Naive B cell (primary cell): ENCODE measurements around the gene TSTD1. TPM values are rescaled to one million over a fixed set of nuclear protein-coding genes. Genes with fewer than 3 reads are reported as not detected.

Experiments used
- ATAC-seq, 2 donors: fragments of 150-1000 bp; cut with Tn5 transposase; 2 replicates each; pipeline ENCODE4 v1.10.0; 2021; ENCODE audit warnings: low read depth in 2 of 2, mild to moderate bottlenecking in 2 of 2, moderate library complexity in 2 of 2
- DNase-seq: peaks from one replicate; pipeline ENCODE4 v3.0.0; 2022
- H3K27ac Mint-ChIP-seq, 6 donors: one replicate each; pipeline ENCODE4 v1.8.0; 2020 to 2022; ENCODE audit warnings: mild to moderate bottlenecking in 6 of 6, mixed read lengths in 6 of 6, moderate library complexity in 5 of 6, inconsistent platforms in 2 of 6
- H3K27me3 Mint-ChIP-seq, 3 donors: one replicate each; pipeline ENCODE4 v1.8.0; 2021 to 2022; ENCODE audit warnings: mixed read lengths in 3 of 3, mild to moderate bottlenecking in 1 of 3
- H3K36me3 Mint-ChIP-seq, 2 donors: one replicate each; pipeline ENCODE4 v1.8.0; 2020 to 2022; ENCODE audit warnings: mixed read lengths in 2 of 2, inconsistent platforms in 1 of 2, mild to moderate bottlenecking in 1 of 2
- H3K4me1 Mint-ChIP-seq, 3 donors: one replicate each; pipeline ENCODE4 v1.8.0; 2020 to 2022; ENCODE audit warnings: mixed read lengths in 3 of 3, inconsistent platforms in 1 of 3, mild to moderate bottlenecking in 1 of 3, moderate library complexity in 1 of 3
- H3K4me3 Mint-ChIP-seq, 8 donors: one replicate each; pipeline ENCODE4 v1.8.0; 2020 to 2022; ENCODE audit warnings: mild to moderate bottlenecking in 8 of 8, mixed read lengths in 8 of 8, moderate library complexity in 8 of 8, inconsistent platforms in 2 of 8
- H3K9me3 Mint-ChIP-seq, 7 donors: one replicate each; pipeline ENCODE4 v1.8.0; 2020 to 2022; ENCODE audit warnings: mixed read lengths in 7 of 7, mild to moderate bottlenecking in 5 of 7, inconsistent platforms in 2 of 7, moderate library complexity in 1 of 7
- polyA plus RNA-seq, 6 donors: library from polyadenylated mRNA; unstranded; fragments of 300-500 nt; fragmentation: Illumina TruSeq; gene quantifications; one replicate each; pipeline ENCODE4 v1.2.3, GENCODE V29; 2021; ENCODE audit warnings: low read depth in 6 of 6

Gene TSTD1
- polyA plus RNA-seq, 6 donors from 2014 or later = 477 to 790 (median 657) TPM

GRCh38 chr1:161059293-161059692 lies 20.5 kb upstream of the TSTD1 start:
- H3K4me1 Mint-ChIP-seq = peaks cover 24 to 62% (median 56%) of the 10 kb centered on the region in 3 donors

GRCh38 chr1:161054805-161055204 lies 16.0 kb upstream of the TSTD1 start:
- Mint-ChIP-seq H3K4me1 (peaks cover 27 to 34% (median 33%) of the 10 kb centered on the region in 3 donors), H3K36me3 (peaks cover 10 to 33% of the 10 kb centered on the region in 2 donors), H3K4me3 (no peak overlapping the region), H3K27ac (peak overlapping the region in 1 of 6 donors; percentile 6), H3K27me3 (no peaks in the 10 kb centered on the region), H3K9me3 (no peaks in the 10 kb centered on the region)
- ATAC-seq = no peak
- no peak for DNase-seq

More at GRCh38 chr1:161059293-161059692, 20.5 kb upstream of the TSTD1 start:
- H3K27ac Mint-ChIP-seq = peak overlapping the region in 5 of 6 donors; percentile 58 to 88 (median 79)
- DNase-seq (no peak), ATAC-seq (no peak)
- no peaks in the 10 kb centered on the region for H3K9me3 Mint-ChIP-seq
- H3K36me3 Mint-ChIP-seq = peaks cover 5 to 18% of the 10 kb centered on the region in 2 donors
- no peaks in the 10 kb centered on the region for H3K27me3 Mint-ChIP-seq
- no peak overlapping the region for H3K4me3 Mint-ChIP-seq

- no peaks in the 10 kb centered on the region for H3K9me3 Mint-ChIP-seq
- no peaks in the 10 kb centered on the region for H3K27me3 Mint-ChIP-seq
- DNase-seq (no peak), ATAC-seq (no peak)
- peaks cover 27 to 32% (median 30%) of the 10 kb centered on the region in 3 donors for H3K4me1 Mint-ChIP-seq
- H3K36me3 Mint-ChIP-seq = peaks cover 10 to 39% of the 10 kb centered on the region in 2 donors
- no peak overlapping the region for H3K4me3 Mint-ChIP-seq
- peak overlapping the region in 1 of 6 donors; percentile 79 for H3K27ac Mint-ChIP-seq
Measured at GRCh38 chr1:161054232-161054631, 15.5 kb upstream of the TSTD1 start.

- H3K4me3 Mint-ChIP-seq = no peak overlapping the region
- peak overlapping the region in 5 of 6 donors; percentile 21 to 93 (median 72) for H3K27ac Mint-ChIP-seq
- no peaks in the 10 kb centered on the region for H3K27me3 Mint-ChIP-seq
- no peaks in the 10 kb centered on the region for H3K9me3 Mint-ChIP-seq
- H3K36me3 Mint-ChIP-seq = peaks cover 10 to 52% of the 10 kb centered on the region in 2 donors
- DNase-seq = no peak
- H3K4me1 Mint-ChIP-seq = peaks cover 38 to 41% (median 40%) of the 10 kb centered on the region in 3 donors
- no peak for ATAC-seq
Measured at GRCh38 chr1:161052899-161053298, 14.1 kb upstream of the TSTD1 start.

- H3K9me3 Mint-ChIP-seq = peaks cover 0 to 1% (median 0%) of the 10 kb centered on the region in 7 donors
- peak overlapping the region in 1 of 8 donors; percentile 40 for H3K4me3 Mint-ChIP-seq
- ATAC-seq = no peak
- no peak for DNase-seq
- H3K27ac Mint-ChIP-seq = peak overlapping the region in 3 of 6 donors; percentile 53 to 87 (median 56)
- peaks cover 43 to 47% (median 44%) of the 10 kb centered on the region in 3 donors for H3K4me1 Mint-ChIP-seq
- H3K36me3 Mint-ChIP-seq = peaks cover 10 to 44% of the 10 kb centered on the region in 2 donors
- H3K27me3 Mint-ChIP-seq = no peaks in the 10 kb centered on the region
Measured at GRCh38 chr1:161051219-161051618, 12.5 kb upstream of the TSTD1 start.

GRCh38 chr1:161048949-161049722 lies 10.4 kb upstream of the TSTD1 start:
- no peak for DNase-seq
- ATAC-seq = no peak
- H3K4me1 Mint-ChIP-seq = peaks cover 49 to 53% (median 53%) of the 10 kb centered on the region in 3 donors
- H3K4me3 Mint-ChIP-seq = peak overlapping the region in 3 of 8 donors; percentile 7 to 97 (median 45)
- peaks cover 0 to 1% (median 0%) of the 10 kb centered on the region in 7 donors for H3K9me3 Mint-ChIP-seq
- H3K27ac Mint-ChIP-seq = peak overlapping the region in 5 of 6 donors; percentile 98 to 100 (median 99)
- peaks cover 10 to 55% of the 10 kb centered on the region in 2 donors for H3K36me3 Mint-ChIP-seq
- no peaks in the 10 kb centered on the region for H3K27me3 Mint-ChIP-seq

GRCh38 chr1:161047436-161048420 lies 9.0 kb upstream of the TSTD1 start:
- peaks cover 50 to 56% (median 53%) of the 10 kb centered on the region in 3 donors for H3K4me1 Mint-ChIP-seq
- no peak for DNase-seq

GRCh38 chr1:161046605-161047228 lies 8.0 kb upstream of the TSTD1 start:
- Mint-ChIP-seq H3K36me3 (peaks cover 8 to 49% of the 10 kb centered on the region in 2 donors), H3K4me1 (peaks cover 51 to 66% (median 58%) of the 10 kb centered on the region in 3 donors), H3K9me3 (peaks cover 0 to 1% (median 0%) of the 10 kb centered on the region in 7 donors), H3K4me3 (peak overlapping the region; percentile 87 to 100 (median 97)), H3K27ac (peak overlapping the region; percentile 98 to 100 (median 99)), H3K27me3 (no peaks in the 10 kb centered on the region)
- ATAC-seq = peak; percentile 45 to 56
- DNase-seq = peak; percentile 73

More at GRCh38 chr1:161047436-161048420, 9.0 kb upstream of the TSTD1 start:
- Mint-ChIP-seq H3K4me3 (peak overlapping the region; percentile 16 to 100 (median 97)), H3K9me3 (peaks cover 0 to 1% (median 0%) of the 10 kb centered on the region in 7 donors), H3K36me3 (peaks cover 6 to 49% of the 10 kb centered on the region in 2 donors), H3K27ac (peak overlapping the region; percentile 98 to 100 (median 99)), H3K27me3 (no peaks in the 10 kb centered on the region)
- ATAC-seq = no peak

- Mint-ChIP-seq H3K9me3 (peaks cover 0 to 1% (median 0%) of the 10 kb centered on the region in 7 donors), H3K4me1 (peaks cover 56 to 71% (median 65%) of the 10 kb centered on the region in 3 donors), H3K27me3 (no peaks in the 10 kb centered on the region), H3K27ac (peak within 1 kb of the TSS; percentile 98 to 100 (median 100)), H3K4me3 (peak within 1 kb of the TSS; percentile 87 to 100 (median 97)), H3K36me3 (peaks cover 11 to 52% of the 10 kb centered on the region in 2 donors)
- peak; percentile 70 to 72 for ATAC-seq
- DNase-seq = peak; percentile 95
Measured at GRCh38 chr1:161045736-161046604, 7.2 kb upstream of the TSTD1 start, which contains the start of gene USF1. USF1 (minus strand) TSS chr1:161045977; CDS start chr1:161043275, 2,702 bp downstream.

- Mint-ChIP-seq H3K36me3 (peaks cover 11 to 53% of the 10 kb centered on the region in 2 donors), H3K9me3 (peaks cover 0 to 1% (median 0%) of the 10 kb centered on the region in 7 donors), H3K27me3 (no peaks in the 10 kb centered on the region), H3K27ac (peak overlapping the region; percentile 98 to 100 (median 100)), H3K4me1 (peaks cover 56 to 70% (median 65%) of the 10 kb centered on the region in 3 donors), H3K4me3 (peak overlapping the region; percentile 87 to 100 (median 97))
- ATAC-seq (peak; percentile 65 to 67), DNase-seq (peak; percentile 85)
Measured at GRCh38 chr1:161044908-161045735, 6.4 kb upstream of the TSTD1 start.

GRCh38 chr1:161044535-161044907 lies 5.8 kb upstream of the TSTD1 start:
- peaks cover 11 to 54% of the 10 kb centered on the region in 2 donors for H3K36me3 Mint-ChIP-seq
- H3K27me3 Mint-ChIP-seq = no peaks in the 10 kb centered on the region
- H3K4me1 Mint-ChIP-seq = peaks cover 61 to 76% (median 65%) of the 10 kb centered on the region in 3 donors
- H3K27ac Mint-ChIP-seq = peak overlapping the region; percentile 97 to 100 (median 100)
- ATAC-seq = peak; percentile 4 to 7
- DNase-seq = no peak
- peak overlapping the region; percentile 87 to 100 (median 97) for H3K4me3 Mint-ChIP-seq
- H3K9me3 Mint-ChIP-seq = peaks cover 0 to 1% (median 0%) of the 10 kb centered on the region in 7 donors
